Dedifferentiated amniotic fluid mesenchymal stem cell (primary cell): Measurements from ENCODE around the gene ASPM.
A peak's percentile ranks its signal among the peaks of the same experiment; 100 is the strongest.

Source experiments
- DNase-seq: peaks from one replicate; pipeline ENCODE4 v3.0.0-alpha.2; 2016; ENCODE audit errors: extremely low spot score

Gene ASPM

DNA sequence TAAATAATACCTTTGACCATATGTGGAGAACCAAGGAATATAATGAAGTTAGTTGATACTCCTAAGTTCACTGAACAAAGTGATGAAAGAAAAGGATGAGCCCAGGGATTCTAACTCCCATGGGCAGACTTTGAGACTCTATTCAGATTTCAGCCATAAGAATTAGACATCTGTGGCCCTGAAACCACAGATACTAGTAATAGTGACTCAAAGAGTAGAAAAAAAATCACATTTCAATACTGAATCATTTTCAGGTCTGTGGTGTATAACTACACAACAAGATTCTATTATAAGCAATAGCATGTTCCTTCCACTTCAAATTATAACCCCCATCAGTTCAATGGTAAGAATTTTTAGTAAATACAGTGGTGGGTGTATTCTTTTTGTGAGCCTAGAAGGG lies 63.0 kb downstream of the ASPM start:
- DNase-seq = no peak

DNA sequence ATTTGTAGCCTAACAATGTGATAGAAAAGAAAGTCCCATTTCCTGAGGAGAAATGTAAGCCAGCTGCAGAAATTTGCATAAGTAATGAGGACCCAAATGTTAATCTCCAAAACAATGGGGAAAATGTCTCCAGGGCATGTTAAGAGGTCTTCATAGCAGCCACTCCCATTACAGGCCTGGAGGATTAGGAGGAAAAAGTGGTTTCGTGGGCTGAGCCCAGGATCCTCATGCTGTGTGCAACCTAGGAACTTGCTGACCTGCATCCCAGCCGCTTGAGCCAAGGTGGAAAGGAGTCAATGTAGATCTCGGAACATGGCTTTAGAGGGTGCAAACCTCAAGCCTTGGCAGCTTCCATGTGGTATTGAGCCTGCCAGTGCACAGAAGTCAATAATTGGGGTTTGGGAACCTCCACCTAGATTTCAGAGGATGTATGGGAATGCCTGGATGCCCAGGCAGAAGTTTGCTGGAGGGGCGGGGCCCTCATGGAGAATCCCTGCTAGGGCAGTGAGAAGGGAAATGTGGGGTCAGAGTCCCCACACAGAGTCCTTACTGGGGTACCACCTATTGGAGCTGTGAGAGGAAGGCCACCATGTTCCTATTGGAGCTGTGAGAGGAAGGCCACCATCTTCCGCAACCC lies 65.2 kb downstream of the ASPM start:
- DNase-seq = no peak

DNA sequence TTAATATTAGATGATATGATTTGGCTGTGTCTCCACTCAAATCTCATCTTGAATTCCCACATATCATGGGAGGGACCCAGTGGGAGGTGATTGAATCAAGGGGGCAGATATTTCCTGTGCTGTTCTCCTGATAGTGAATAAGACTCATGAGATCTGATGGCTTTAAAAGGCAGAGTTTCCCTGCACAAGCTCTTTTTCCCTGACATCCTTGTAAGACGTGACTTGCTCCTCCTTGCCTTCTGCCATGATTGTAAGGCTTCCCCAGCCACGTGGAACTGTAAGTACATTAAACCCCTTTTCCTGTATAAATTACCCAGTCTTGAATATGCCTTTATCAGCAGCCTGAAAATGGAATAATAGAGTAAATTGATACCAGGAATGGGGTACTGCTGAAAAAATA lies 66.1 kb downstream of the ASPM start:
- DNase-seq = no peak

DNA sequence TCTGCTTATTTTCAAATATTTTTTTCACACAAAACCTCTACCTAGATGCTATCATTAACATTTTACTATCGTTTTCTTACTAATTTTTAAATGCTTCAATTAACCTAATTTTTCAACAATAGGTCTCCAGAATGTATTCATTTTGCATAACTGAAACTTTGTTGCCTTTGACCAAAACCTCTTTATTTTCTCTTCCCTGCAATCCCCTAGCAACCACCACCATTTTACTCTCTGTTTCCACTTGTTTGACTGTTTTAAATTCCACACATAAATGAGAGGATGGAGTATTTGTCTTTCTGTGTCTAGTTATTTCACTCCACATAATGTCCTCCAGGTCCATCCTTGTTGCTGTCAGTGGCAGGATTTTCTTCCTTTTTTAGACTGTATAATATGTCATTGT lies 69.9 kb downstream of the ASPM start:
- DNase-seq = no peak

DNA sequence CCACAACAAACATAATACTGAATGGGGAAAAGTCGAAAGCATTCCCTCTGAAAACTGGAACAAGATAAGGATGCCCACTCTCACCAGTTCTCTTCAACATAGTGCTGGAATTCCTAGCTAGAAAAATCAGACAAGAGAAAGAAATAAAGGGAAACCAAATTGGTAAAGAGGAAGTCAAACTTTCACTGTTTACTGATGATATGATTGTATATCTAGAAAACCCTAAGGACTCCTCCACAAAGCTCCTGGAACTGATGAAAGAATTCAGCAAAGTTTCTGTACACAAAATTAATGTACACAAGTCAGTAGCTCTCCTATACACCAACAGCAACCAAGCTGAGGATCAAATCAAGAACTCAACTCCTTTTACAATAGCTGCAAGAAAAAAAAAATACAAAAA lies 72.5 kb downstream of the ASPM start:
- DNase-seq = no peak

DNA sequence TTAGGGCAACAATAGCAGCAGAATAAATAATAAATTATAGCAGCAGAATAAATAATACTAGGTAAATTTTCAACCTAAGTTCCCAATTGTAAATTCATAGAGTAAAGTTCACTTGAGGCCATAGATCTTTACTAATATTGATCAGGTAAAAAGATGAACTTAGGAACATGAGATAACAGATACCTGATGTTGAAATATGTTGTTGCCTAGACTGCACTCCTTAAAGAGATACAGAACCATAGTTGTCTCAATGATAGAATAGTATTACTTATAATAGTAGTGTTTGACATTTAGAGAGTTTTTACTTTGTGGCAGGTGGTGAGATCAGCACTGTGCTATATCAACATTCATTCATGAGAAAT lies 79.0 kb downstream of the ASPM start:
- DNase-seq = no peak

DNA sequence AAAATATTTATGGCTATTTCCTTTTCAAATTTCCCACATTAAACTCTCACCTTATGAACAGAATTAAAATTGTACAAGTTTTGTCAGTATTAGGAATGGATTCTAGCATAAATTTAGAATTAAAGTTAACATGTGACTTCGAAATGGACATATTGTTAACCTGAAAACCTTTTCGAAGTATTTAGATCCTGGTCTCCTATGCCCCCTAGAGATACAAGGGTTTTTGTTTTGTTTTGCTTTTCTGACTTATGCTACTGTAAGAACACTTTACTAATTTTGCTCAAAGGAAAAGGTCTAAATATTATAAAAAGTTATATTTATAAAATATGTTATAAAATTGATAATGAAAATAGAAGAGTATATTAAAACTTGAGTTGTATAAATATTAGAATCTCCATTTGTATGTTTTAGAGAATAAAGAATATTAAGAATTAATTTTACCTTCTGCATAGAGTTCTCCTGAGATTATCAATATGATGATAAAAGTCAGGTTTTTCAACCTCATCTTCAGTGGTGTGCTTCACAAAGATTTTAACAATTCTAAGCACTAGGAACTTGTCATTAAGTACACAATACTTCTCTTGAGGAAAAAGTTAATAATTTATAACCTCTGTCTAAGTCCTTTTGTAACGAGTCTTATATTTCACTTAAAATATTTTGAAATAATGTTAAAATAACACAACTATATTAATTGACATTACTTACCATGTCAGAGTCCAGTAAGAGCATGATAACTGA lies 79.6 kb downstream of the ASPM start, which contains the start of gene F13B:
Gene F13B, minus strand, starts transcription at position 542 of the 738 bp plus-strand sequence. Its CDS starts 37 bp downstream, at position 505.
- no peak for DNase-seq

DNA sequence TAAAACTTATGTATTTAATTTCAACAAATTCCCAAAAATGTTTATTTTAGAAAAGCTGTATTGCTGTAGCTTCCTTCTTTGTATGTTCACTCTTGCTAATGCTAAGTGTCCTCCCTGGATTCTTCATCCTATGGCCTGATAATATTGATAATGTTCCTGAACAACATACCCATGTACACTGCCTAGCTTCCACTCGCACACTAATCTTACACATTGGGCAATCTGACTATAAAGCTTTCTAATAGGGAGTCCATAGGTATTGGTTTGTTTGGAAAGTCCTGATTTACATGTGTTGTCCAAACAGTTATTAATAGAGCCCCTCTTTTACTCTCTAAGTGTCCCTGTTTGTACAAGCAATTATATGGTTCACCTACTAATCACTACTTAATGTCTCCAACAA lies 80.2 kb downstream of the ASPM start:
- no peak for DNase-seq

DNA sequence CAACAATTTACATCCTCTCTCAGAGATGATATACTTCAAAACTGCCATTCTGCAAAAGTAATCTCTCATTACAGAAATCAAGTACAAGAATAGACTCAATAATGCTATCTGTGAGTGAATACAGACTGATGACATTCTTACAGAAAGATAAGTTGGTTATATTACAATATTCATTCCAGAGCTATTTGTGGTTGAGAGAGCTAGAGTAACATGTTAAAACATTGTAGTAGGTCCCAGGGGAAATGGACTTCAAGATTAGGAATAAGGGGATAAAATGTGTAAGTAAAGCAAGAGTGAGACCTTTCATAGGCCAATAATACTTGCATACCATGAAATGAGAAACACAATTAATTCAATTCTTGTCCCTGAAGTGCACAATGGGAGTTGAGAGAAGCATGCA lies 80.9 kb downstream of the ASPM start:
- peak; percentile 77 for DNase-seq

DNA sequence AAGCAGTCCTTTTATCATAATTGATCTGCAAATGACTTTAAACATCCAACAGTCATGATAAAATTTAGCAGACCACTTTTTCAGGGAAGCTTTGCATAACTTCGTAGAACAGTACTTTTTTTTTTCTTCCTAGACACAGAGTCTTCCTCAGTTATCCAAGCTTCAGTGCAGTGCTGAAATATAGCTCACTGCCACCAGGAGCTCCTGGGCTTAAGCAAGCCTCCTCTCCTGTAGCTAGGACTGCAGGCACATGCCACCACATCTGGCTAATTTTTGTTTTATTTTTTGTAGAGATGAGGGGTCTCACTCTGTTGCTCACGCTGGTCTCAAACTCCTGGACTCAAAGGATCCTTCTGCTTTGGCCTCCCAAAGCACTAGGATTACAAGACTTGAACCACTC lies 83.3 kb downstream of the ASPM start:
- DNase-seq = no peak

DNA sequence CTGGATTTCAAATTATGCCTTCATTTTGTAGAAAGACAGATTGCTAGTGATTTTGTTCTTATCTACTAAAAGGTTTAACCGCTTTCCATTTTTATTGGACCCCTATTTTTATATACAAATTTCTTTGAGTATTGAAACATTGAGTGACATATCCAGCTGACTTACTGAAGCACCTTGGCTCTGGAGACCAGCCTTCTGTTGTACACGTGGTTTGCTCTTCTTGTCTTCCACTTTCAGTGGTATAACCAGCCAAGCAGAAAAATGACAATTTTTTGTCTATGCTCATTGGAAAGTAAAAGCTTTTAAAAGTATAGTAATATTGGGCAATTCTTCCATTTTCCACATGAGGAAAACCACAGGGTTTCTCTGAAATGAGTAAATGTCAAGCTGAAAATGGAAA lies 83.8 kb downstream of the ASPM start:
- DNase-seq = no peak

DNA sequence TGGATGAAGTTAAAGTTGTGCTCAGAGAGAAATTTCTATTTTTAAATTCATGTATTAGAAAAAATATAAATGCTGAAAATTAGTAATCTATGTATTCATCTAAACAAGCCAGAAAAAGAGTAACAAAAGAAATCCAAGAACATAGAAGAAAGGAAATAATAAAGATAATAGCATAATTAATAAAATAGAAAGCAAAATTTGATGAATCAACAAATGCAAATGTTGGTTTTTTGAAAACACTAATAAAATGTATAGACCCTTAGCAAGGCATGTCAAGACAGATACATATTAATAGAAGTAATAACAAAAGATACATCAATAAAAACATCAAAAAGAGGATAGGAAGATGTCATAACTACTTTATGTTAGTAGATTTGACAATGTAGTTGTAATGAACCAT lies 97.4 kb downstream of the ASPM start:
- no peak for DNase-seq

DNA sequence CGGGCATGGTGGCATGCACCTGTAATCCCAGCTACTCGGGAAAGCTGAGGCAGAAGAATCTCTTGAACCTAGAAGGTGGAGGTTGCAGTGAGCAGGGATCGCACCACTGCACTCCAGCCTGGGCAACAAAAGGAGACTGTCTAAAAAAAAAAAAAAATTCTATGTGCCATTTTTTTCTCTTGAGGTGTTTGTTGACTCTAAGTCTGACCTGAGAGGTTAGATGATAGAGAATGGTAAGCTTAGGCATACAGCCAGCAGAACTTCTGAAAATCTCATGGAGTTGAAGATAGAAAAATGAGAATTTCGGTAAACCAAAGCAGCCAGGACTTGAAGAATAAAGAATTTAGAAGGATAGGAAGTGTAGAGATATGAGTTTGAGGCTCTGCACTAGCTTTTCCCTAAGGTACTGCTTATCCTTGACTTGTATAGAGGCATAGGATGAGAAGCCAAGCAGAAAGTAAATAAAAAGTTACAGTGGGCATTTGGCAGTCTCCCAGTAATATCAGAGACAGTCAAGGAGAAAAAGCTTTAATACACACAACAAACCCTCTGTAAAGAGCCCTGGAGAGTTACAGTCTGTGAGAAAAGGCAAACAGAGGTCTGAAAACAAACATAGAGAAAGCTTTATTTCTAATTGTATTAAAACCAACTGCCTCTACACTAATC lies 103.7 kb downstream of the ASPM start:
- DNase-seq = no peak

DNA sequence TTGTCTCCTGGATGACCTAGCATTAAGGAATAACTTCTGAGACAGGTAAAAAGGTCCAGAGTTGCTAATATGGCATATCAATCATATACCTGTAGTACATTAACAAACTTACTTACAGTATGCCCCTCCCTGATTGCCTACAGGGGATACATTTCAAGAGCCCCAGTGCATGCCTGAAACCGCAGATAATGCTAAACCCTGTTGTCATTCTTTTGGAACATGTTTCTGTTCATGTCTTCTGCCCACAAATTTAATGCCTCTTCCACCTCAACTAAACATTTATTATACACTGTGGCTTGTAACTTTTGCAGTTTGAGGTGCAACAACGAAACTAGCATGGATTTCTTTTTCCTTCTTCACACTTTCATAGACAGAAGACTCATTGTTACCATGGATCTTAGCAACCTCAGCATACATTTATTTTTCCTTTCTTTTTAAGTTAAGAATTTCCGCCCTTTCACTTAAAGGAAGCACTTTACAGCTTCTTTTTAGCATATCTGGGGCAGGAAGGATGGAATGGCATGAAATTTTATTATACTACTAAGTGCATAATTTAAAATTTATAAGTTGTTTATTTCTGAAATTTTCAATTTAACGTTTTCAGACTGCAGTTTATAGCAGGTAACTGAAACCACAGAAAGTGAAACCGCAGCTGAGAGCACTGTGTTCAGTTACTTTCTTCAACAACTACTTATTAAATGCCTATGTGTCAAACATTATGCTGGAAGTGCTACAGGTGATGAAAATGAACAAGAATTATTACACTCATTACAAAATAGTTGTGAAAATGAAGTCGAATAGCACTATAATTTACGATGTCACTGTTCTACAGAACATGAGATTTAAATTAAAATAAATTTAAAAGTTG lies 104.7 kb downstream of the ASPM start:
- no peak for DNase-seq

DNA sequence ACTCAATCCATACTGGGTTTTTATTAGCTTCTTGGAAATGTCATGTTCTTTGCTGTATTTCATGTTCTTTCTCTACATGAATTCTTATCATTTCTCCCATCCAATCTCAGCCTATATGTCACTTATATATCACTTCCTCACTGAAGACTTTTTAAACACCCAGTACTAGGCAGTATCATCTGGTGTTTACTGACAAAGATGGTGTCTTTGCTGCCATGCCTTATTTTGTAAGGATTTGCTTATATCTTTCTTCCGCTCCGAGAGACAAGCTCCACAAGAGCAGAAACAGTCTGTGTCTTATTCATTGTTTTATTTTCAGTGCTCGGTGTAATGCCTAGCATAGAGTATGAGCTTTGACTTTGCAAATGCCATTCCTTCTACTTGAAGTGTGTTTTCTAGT lies 109.6 kb downstream of the ASPM start:
- DNase-seq = no peak

DNA sequence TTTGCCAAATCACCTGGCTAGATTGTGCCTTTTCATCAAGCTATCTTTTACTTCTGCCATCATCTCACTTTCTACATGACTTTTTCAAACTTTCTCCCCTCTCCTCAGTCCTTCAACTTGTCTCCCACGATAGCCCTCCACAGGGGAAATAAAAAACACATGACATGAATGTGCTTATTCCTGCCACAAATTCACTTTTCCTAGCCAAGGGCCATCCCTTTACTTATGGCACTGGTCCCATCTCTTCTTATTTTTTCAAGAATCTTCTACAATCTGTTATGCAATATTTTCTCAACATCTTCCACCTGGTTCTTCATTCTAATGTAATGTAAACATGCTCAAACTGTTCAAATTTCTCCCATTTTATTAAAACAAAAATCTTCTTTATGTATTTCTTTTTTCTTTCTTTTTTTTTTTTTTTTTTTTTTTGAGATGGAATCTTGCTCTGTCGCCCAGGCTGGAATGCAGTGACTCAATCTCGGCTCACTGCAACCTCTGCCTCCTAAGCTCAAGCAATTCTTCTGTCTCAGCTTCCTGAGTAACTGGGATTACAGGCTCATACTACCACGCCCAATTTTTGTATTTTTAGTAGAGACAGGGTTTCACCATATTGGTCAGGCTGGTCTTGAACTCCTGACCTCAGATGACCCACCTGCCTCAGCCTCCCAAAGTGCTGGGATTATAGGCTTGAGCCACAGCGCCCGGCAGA lies 111.7 kb downstream of the ASPM start:
- peak; percentile 37 for DNase-seq
